GM21737 (cell line): ENCODE measurements around the gene HSD11B2.
A peak's percentile ranks its signal among the peaks of the same experiment; 100 is the strongest.
"Not testable (repeated sequence)": the region's sequence is repeated elsewhere in the genome, so short reads cannot be mapped to it uniquely, and the experiment has no call there.

Experiments used
- ATAC-seq: cut with Tn5 transposase; IDR thresholded peaks from one replicate; pipeline ENCODE4 v1.9.1; 2021; ENCODE audit warnings: mild to moderate bottlenecking, moderate library complexity; ENCODE audit not compliant: unreplicated experiment

HSD11B2 gene

GRCh38 chr16:67413978-67414911 lies 16.7 kb upstream of the HSD11B2 start:
- ATAC-seq = no peak

- not testable (repeated sequence) for ATAC-seq
Observed at GRCh38 chr16:67415421-67415820, 15.5 kb upstream of the HSD11B2 start.

GRCh38 chr16:67415872-67416793 lies 14.8 kb upstream of the HSD11B2 start, which contains the start of gene ZDHHC1:
ZDHHC1 (minus strand) TSS chr16:67416477; CDS start chr16:67407775, 8,702 bp downstream.
- ATAC-seq = peak; percentile 77

- no peak for ATAC-seq
Observed at GRCh38 chr16:67417333-67418061, 13.4 kb upstream of the HSD11B2 start.

DNA sequence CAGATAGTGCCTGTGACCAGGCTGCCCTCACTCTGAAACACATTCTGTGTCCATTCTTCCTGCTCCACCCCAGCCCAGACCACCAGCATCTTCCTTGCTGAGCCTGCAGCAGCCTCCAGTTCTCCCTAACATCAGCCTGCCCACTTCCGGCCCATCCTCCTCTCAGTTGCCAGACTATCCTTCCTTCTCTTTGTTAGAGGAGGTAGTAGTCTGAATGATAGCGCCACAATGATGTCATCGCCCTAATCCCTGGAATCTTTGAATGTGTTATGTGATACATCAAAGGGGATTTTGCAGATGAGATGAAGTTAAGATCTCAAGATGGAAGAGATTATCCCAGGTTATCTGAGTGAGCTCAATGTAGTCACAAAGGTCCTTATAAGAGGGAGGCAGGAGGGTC lies 11.4 kb upstream of the HSD11B2 start:
- ATAC-seq = no peak

- ATAC-seq = no peak
Observed at GRCh38 chr16:67419931-67420330, 11.0 kb upstream of the HSD11B2 start.

DNA sequence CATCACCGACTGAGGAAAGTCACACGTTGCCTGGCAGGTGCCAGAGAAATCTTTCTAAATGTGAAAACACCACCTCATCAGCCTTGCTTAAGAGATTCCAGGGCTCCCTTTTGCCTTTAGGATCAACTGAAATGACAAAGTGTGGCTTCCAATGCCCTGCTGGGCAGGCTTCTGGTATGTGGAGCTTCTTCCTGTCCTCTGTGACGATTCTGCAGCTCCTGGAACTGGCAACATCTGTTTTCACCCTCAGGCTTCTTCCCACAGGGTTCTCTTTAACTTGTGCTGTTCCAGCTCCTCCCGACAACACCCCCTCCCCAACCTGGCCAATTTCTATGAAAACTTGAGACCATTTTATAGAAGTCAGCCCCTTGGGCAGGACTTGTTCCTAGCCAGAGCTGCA lies 9.9 kb upstream of the HSD11B2 start:
- ATAC-seq = no peak

GRCh38 chr16:67423015-67423414 lies 7.9 kb upstream of the HSD11B2 start:
- ATAC-seq = no peak

GRCh38 chr16:67423611-67424260 lies 7.2 kb upstream of the HSD11B2 start:
- ATAC-seq = no peak

DNA sequence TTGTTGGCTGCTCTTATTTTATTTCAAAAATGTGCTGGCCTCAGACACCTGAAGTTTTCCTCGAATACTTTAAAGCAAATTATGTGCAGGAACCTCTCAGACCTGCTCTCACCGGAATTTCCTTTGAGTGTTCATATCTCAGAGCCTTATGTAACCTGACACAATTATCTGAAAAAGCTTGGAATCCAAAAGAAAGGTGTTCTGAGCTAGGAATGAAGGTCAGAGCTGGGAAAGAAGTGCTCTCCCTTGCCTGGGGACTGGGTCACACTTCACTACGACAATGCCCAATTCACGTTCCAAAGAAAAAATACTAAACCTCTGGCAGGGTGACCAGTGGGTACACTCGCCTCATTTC lies 6.7 kb upstream of the HSD11B2 start:
- ATAC-seq = no peak

DNA sequence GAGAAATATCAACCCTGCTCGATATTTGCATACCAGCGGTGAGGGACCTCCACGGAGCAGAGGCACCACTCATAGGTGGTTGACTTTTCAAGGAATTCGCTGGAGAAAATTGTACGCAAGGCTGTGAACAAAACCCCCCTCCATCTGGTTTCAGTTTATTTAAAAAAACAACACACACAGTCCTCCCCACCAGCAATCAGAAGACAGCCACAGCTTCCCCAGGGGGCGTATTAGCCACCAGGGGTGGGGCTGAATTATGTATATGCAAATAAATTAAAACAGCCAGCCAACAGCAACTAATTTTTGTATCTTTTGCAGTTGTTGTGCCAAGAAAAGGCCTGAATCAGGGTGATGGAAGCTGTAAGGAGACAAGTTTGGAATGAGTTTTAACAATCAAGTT lies 5.9 kb upstream of the HSD11B2 start:
- no peak for ATAC-seq

GRCh38 chr16:67425580-67425979 lies 5.3 kb upstream of the HSD11B2 start:
- ATAC-seq = no peak

DNA sequence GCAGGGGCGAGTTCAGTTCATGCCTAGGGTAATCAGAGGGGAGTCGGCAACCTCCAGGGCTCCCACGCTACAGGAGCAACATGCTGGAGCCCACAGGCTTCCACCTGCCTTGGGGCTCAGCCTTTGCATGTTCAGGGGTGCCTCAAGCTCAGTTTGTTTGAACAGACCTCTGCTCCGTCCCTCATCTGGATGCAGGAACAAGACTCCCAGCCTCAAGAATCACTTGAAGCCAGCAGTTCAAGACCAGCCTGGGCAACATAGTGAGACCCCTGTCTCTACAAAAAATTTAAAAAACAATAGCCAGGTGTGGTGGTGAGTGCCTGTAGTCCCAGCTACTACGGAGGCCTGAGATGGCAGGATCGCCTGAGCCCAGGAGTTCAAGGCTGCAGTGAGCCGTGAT lies 4.9 kb upstream of the HSD11B2 start:
- no peak for ATAC-seq

- no peak for ATAC-seq
Observed at GRCh38 chr16:67426950-67427349, 4.0 kb upstream of the HSD11B2 start.

- ATAC-seq = no peak
Observed at GRCh38 chr16:67428146-67428731, 2.7 kb upstream of the HSD11B2 start.

DNA sequence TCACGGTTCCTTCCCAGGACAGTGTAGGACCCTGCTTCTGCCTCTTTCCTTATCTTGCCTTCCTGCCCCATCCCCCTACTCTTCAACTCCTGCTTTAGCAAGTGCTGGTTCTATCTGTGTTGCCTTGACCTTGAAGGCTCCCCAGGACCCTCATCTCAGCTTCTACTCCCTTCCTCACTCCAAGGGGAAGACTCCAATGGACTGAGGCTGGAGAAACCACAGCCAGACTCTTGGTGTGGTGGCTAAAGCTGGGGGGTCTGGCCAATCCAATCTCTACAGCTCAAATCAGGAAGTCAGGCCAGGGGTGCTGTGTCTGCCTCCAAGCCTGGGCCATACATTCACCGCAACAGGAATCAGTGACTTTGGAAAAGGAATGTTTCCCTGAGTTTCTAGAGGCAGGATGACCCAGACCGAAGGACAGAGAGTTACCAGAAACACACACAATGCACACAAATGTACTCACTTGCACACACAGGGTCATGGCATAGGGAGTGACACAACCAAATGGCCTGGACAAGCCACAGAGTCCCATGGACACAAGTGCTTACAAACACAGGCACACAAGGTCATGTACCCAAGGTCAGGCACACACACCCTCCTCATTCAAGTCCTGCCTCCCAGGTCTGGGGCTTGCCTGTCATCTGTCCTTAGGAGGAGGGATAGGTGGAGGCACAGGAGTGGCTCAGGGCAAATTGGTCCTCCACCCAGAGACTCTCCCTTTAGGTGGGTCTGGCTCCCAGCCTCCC lies 1.7 kb upstream of the HSD11B2 start:
- no peak for ATAC-seq

DNA sequence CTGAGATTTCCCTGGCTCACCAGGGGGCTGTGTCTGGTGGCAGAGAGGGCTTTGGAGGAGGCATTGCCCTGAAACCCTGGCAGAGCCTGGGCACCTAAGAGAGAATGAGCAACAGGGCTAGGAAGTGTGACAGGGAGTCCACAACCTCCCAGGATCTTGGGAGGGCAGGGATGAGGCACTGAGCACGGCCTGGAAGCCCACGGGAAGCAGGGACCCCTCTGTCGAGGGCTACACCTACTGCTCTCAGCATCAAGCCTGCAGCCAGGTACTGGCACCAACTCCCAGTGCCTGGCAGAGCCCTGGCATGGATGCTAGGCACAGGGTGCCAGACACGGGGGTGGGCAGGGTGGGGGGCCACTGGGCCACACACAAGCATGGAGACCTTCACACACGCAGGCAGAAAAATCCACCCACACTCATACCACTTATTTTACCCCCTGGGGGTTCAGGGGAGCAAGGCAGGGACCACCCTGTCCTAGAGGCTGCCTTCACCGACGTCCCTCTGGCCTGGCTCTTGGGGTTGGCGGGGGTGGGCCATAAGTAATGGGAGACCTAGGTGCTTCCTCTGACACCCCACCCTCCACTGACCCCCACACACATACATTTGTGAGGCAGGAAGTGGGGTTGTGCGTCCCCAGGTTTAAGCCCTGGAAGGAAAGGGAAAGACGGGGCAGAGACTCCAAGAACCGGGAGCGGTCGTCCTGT lies 970 bp upstream of the HSD11B2 start:
- ATAC-seq = no peak

DNA sequence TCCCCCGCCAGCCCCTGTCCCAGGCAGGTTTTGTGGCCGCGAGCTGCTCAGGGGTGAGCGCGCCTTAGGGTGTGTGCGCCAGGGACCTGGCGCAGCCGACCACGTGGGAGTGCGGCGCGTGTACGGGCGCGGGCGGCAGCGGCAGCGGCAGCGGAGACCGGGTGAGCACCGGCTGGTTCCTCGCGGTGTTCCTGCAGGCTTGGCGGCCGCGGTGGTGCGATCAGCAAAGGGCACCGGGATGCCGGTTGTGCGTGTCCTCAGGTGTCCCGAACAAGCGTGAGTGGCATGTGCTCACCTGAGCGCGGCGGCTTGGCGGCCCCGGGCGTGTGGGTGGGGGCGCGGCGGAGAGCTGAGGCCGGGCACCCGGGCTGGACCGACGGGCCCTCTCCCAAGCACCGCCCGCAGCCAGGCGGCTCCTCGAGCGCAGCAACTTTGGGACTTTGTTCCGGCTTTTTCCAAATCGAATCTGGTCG lies 381 bp upstream of the HSD11B2 start:
- ATAC-seq = no peak
